ENCODE data around the gene FMN1. TPM values are rescaled to one million over a fixed set of nuclear protein-coding genes. Genes with fewer than 3 reads are reported as not detected.

The FMN1 gene
- total and polyA plus RNA-seq, 2 of the 8 experiments (the other 6 are each of a cell fraction or from before 2014, with no cell fraction given): 0.27 to 3.7 TPM

GRCh38 chr15:33119273-33119672, 75.2 kb downstream of the FMN1 start:
- FAIRE-seq (no peak), DNase-seq (ENCODE audit: low read depth in 1 of 2, low spot score in 2 of 2) (no peak)
- H3K9ac ChIP-seq (replicated peaks in 1 of 4; ENCODE audit: extremely low read depth in 1 of 4, low read depth in 3 of 4, low read length in 3 of 4): no peak overlapping the region
- POLR2A ChIA-PET (ENCODE audit: partially characterized antibody): interaction anchor here (1.4 kb wide), 1 partner anchor 36 kb away, joined by 4 read pairs; no protein-coding TSS in a partner anchor
- no peak overlapping the region for H2BK15ac ChIP-seq (ENCODE audit: low read length)
- no peak overlapping the region for H3K27ac ChIP-seq (ENCODE audit: low read depth, low read length)
- H2AFZ ChIP-seq (ENCODE audit: low read length): no peak overlapping the region
- H3K4me1 ChIP-seq (replicated peaks in 1 of 4; ENCODE audit: control insufficient read depth in 3 of 4, insufficient read depth in 4 of 4, low read length in 3 of 4): peaks cover 0 to 7% (median 0%) of the 10 kb centered on the region in 4 experiments; a peak in 2 of 7 replicates
- no peak overlapping the region for H3K56ac ChIP-seq (replicated peaks; ENCODE audit: insufficient read length, low read depth, low read length)
- no peak overlapping the region for H2BK5ac ChIP-seq (ENCODE audit: low read depth, low read length)
- no peaks in the 10 kb centered on the region for H3K36me3 ChIP-seq (ENCODE audit: control insufficient read depth in 2 of 4, insufficient read depth in 4 of 4, low read length in 3 of 4)
- no peak overlapping the region for H2BK120ac ChIP-seq (replicated peaks; ENCODE audit: low read depth, low read length)
- no peaks in the 10 kb centered on the region for H3K79me1 ChIP-seq (ENCODE audit: low read depth, low read length)
- H4K5ac ChIP-seq (ENCODE audit: insufficient read length, low read depth, low read length): no peak overlapping the region
- H2AK5ac ChIP-seq (ENCODE audit: low read depth, low read length): no peak overlapping the region
- H2BK12ac ChIP-seq (ENCODE audit: low read depth, low read length): no peak overlapping the region
- H3K9me3 ChIP-seq (ENCODE audit: insufficient read depth in 2 of 2, low read depth in 1 of 2, low read length in 1 of 2): no peaks in the 10 kb centered on the region
- H2BK20ac ChIP-seq (ENCODE audit: low read length): no peak overlapping the region
- H3K23me2 ChIP-seq (ENCODE audit: low read depth, low read length): no peaks in the 10 kb centered on the region; the same call in 1 of the 2 replicates
- WGBS, 2 experiments (ENCODE audit: extremely low coverage in 1 of 2, insufficient coverage in 1 of 2, insufficient read length in 1 of 2, insufficient replicate concordance in 2 of 2, low coverage in 1 of 2, low lambda C conversion rate in 2 of 2, missing lambda C conversion rate in 1 of 2): 98% methylated on average over 6 of the region's 6 CpGs; no CpG with 5 or more reads in 1 of the 2 experiments
- no peaks in the 10 kb centered on the region for H3K27me3 ChIP-seq (replicated peaks in 1 of 4; ENCODE audit: control insufficient read depth in 3 of 4, extremely low read depth in 1 of 4, insufficient read depth in 3 of 4, low read length in 3 of 4)
- no peak overlapping the region for H4K91ac ChIP-seq (replicated peaks; ENCODE audit: insufficient read length, low read length)
- H3K4ac ChIP-seq (replicated peaks; ENCODE audit: insufficient read length, low read depth, low read length): no peak overlapping the region
- H3K14ac ChIP-seq (ENCODE audit: insufficient read length): no peak overlapping the region
- no peak overlapping the region for H3K18ac ChIP-seq (ENCODE audit: extremely low read depth, low read length)
- no peaks in the 10 kb centered on the region for H3K79me2 ChIP-seq (ENCODE audit: control insufficient read depth in 1 of 2, insufficient read depth in 2 of 2, low read length in 2 of 2)
- CTCF ChIA-PET (ENCODE audit: partially characterized antibody): interaction anchor here (0.6 to 5.3 kb wide), 3 partner anchors 33 to 333 kb away, joined by 3 to 18 read pairs (median 5); no protein-coding TSS in a partner anchor
- no peak overlapping the region for H3K23ac ChIP-seq (ENCODE audit: insufficient read length)
- no peak overlapping the region for H3K4me3 ChIP-seq (ENCODE audit: extremely low read depth in 1 of 4, insufficient read depth in 2 of 4, low read depth in 3 of 4, low read length in 4 of 4)
- TF ChIP-seq TBP (IDR thresholded peaks at IDR 0.05; ENCODE audit: low read depth, low read length) (no peak), KDM5A (IDR thresholded peaks at IDR 0.05; ENCODE audit: low read length) (no peak), CTBP2 (IDR thresholded peaks at IDR 0.05; ENCODE audit: borderline replicate concordance, insufficient read depth, insufficient read length, low read length) (no peak), RNF2 (IDR thresholded peaks at IDR 0.05; ENCODE audit: borderline replicate concordance, low read depth, low read length, missing control alignments, poor library complexity, severe bottlenecking) (no peak), ATF3 (IDR thresholded peaks at IDR 0.05; ENCODE audit: insufficient read depth, low read depth, low read length) (no peak)
- no peaks in the 10 kb centered on the region for H4K20me1 ChIP-seq (replicated peaks in 1 of 2; ENCODE audit: control insufficient read depth in 1 of 2, insufficient read depth in 2 of 2, low read length in 2 of 2)
- no peak overlapping the region for H3K4me2 ChIP-seq (ENCODE audit: insufficient read depth in 1 of 2, low read depth in 2 of 2, low read length in 2 of 2)
- no peak overlapping the region; the same call in 1 of the 2 replicates for H4K8ac ChIP-seq (ENCODE audit: extremely low read depth, insufficient read depth, low read length)
